HepG2 (cell line): ENCODE measurements around the gene RPS28. TPM values are rescaled to one million over a fixed set of nuclear protein-coding genes. Genes with fewer than 3 reads are reported as not detected.

Experiments
- CEBPB ChIP-seq: IDR thresholded peaks from 2 replicates; pipeline ENCODE4 v1.6.1; 2011; ENCODE audit warnings: low read depth, low read length, improper control_type of control experiment, borderline replicate concordance
- GFI1 ChIP-seq: sonication (generic); formaldehyde crosslinking; IDR thresholded peaks from 2 replicates; pipeline ENCODE4 v1.5.0; 2020; ENCODE audit warnings: missing genetic modification reagents, mild to moderate bottlenecking, borderline replicate concordance
- HINFP ChIP-seq: sonication (generic); formaldehyde crosslinking; IDR thresholded peaks from 2 replicates; pipeline ENCODE4 v1.4.0; 2020; ENCODE audit warnings: low read depth, mild to moderate bottlenecking, missing genetic modification reagents
- KLF9 ChIP-seq: IDR thresholded peaks from 2 replicates; pipeline ENCODE4 v1.6.1; 2016; ENCODE audit warnings: low read depth
- MAZ ChIP-seq, 2 experiments: sonication (generic) in 1 of 2; formaldehyde crosslinking in 1 of 2; IDR thresholded peaks; 2 replicates each; pipeline versions ENCODE4 v1.5.0 to v1.6.1; 2012 to 2020; ENCODE audit warnings: low read depth in 2 of 2, mild to moderate bottlenecking in 2 of 2, borderline replicate concordance in 1 of 2, improper control_type of control experiment in 1 of 2, low read length in 1 of 2, missing genetic modification reagents in 1 of 2, moderate library complexity in 1 of 2
- RFXAP ChIP-seq: sonication (generic); formaldehyde crosslinking; IDR thresholded peaks from 2 replicates; pipeline ENCODE4 v1.4.0; 2020; ENCODE audit warnings: missing genetic modification reagents, borderline replicate concordance
- ZBTB1 ChIP-seq: sonication (generic); formaldehyde crosslinking; IDR thresholded peaks from 2 replicates; pipeline ENCODE4 v1.4.0; 2020; ENCODE audit warnings: missing genetic modification reagents, borderline replicate concordance
- ZBTB40 ChIP-seq, 2 experiments: fragments of 450-650 bp in 1 of 2; sonication (generic) in 1 of 2; formaldehyde crosslinking in 1 of 2; IDR thresholded peaks; 2 replicates each; pipeline versions ENCODE4 v1.6.1 to v1.8.0; 2016 to 2022; ENCODE audit warnings: antibody characterized with exemption in 1 of 2, mild to moderate bottlenecking in 1 of 2, missing genetic modification reagents in 1 of 2
- ZC3H13 ChIP-seq: sonication (generic); formaldehyde crosslinking; IDR thresholded peaks from 2 replicates; pipeline ENCODE4 v1.8.1; 2023; ENCODE audit warnings: mild to moderate bottlenecking, missing genetic modification reagents, moderate library complexity
- ZFP62 ChIP-seq: sonication (generic); formaldehyde crosslinking; IDR thresholded peaks from 2 replicates; pipeline ENCODE4 v1.4.0; 2020; ENCODE audit warnings: missing genetic modification reagents
- ZNF224 ChIP-seq: sonication (generic); formaldehyde crosslinking; IDR thresholded peaks from 2 replicates; pipeline ENCODE4 v1.5.0; 2020; ENCODE audit warnings: mild to moderate bottlenecking, missing genetic modification reagents
- ZNF382 ChIP-seq: sonication (generic); formaldehyde crosslinking; IDR thresholded peaks from 2 replicates; pipeline ENCODE4 v1.5.0; 2020; ENCODE audit warnings: missing genetic modification reagents, mild to moderate bottlenecking, borderline replicate concordance
- ZNF567 ChIP-seq: sonication (generic); formaldehyde crosslinking; IDR thresholded peaks from 2 replicates; pipeline ENCODE4 v1.8.1; 2023; ENCODE audit warnings: mild to moderate bottlenecking, missing genetic modification reagents, borderline replicate concordance
- ZNF75D ChIP-seq: sonication (generic); formaldehyde crosslinking; IDR thresholded peaks from 2 replicates; pipeline ENCODE4 v1.8.1; 2023; ENCODE audit warnings: missing genetic modification reagents, mild to moderate bottlenecking, borderline replicate concordance
- polyA plus RNA-seq, 8 experiments: library from polyadenylated mRNA; depleted of rRNA in 3 of 8; stranded (reverse) in 7 of 8; unstranded in 1 of 8; fragments of >200 nt; fragmentation: Illumina TruSeq in 4 of 8; extraction: Trizol in 4 of 8; gene quantifications; 2 replicates each; pipeline versions ENCODE4 v1.2.1 to v1.2.3, GENCODE V29; 2011 to 2016; ENCODE audit warnings: low read depth in 4 of 8, missing spikeins in 1 of 8, mixed read lengths in 1 of 8; ENCODE audit not compliant: insufficient read depth in 1 of 8
- total RNA-seq, 5 experiments: library from RNA; depleted of rRNA; stranded (reverse); fragments of >200 nt; fragmentation: Illumina TruSeq; extraction: Trizol; gene quantifications; 2 replicates each; pipeline ENCODE4 v1.2.3, GENCODE V29; 2016; ENCODE audit warnings: low read depth in 1 of 5
- TF ChIP-seq, protein P1 (sequence below): sonication (generic); formaldehyde crosslinking; IDR thresholded peaks from 2 replicates; pipeline ENCODE4 v1.5.0; 2020; ENCODE audit warnings: missing genetic modification reagents

Gene RPS28
- total and polyA plus RNA-seq, 2 of the 13 experiments (the other 11 are each of a cell fraction or from before 2014, with no cell fraction given): 281 to 545 TPM

- TF ChIP-seq HINFP (CRISPR knock-in tag): 0 out of 2 replicates have a peak, but pooled peaks have one; percentile 28
- 0 out of 2 replicates have a peak, but pooled peaks have one; percentile 25 for TF ChIP-seq KLF9
- no peak; the same call in none of the 2 replicates for TF ChIP-seq ZNF224
- TF ChIP-seq ZBTB40 (IDR thresholded peaks at IDR 0.05): no peak
- peak; percentile 85 for TF ChIP-seq ZBTB40 (CRISPR knock-in tag; IDR thresholded peaks at IDR 0.05)
- TF ChIP-seq ZFP62 (CRISPR knock-in tag): no peak; the same call in 1 of the 2 replicates
- TF ChIP-seq ZNF567: peak; percentile 88
- TF ChIP-seq RFXAP (CRISPR knock-in tag): peak; percentile 68; the same call in 1 of the 2 replicates
- TF ChIP-seq ZBTB1 (CRISPR knock-in tag): no peak
- no peak for TF ChIP-seq ZNF75D (CRISPR knock-in tag)
- TF ChIP-seq, protein P1, sequence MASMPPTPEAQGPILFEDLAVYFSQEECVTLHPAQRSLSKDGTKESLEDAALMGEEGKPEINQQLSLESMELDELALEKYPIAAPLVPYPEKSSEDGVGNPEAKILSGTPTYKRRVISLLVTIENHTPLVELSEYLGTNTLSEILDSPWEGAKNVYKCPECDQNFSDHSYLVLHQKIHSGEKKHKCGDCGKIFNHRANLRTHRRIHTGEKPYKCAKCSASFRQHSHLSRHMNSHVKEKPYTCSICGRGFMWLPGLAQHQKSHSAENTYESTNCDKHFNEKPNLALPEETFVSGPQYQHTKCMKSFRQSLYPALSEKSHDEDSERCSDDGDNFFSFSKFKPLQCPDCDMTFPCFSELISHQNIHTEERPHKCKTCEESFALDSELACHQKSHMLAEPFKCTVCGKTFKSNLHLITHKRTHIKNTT (CRISPR knock-in tag): no peak
- TF ChIP-seq ZC3H13: no peak
- TF ChIP-seq GFI1 (CRISPR knock-in tag): no peak; the same call in 1 of the 2 replicates
- 0 out of 2 replicates have a peak, but pooled peaks have one; percentile 46 for TF ChIP-seq MAZ (IDR thresholded peaks at IDR 0.05; ENCODE audit: borderline replicate concordance, low read depth, low read length)
- TF ChIP-seq MAZ (CRISPR knock-in tag; IDR thresholded peaks at IDR 0.05; ENCODE audit: low read depth): peak; percentile 96
- no peak for TF ChIP-seq CEBPB
- no peak for TF ChIP-seq ZNF382 (CRISPR knock-in tag)
These were observed at the start of gene RPS28, which contains the start of gene NDUFA7 (continued) for GRCh38 chr19:8321067-8321985.
